B cell (primary cell): Measurements from ENCODE around the gene ADAM17. TPM values are rescaled to one million over a fixed set of nuclear protein-coding genes. Genes with fewer than 3 reads are reported as not detected.

ENCODE experiments used
- ATAC-seq: fragments of 200-7000 bp; cut with Tn5 transposase; one replicate; pipeline ENCODE4 v1.10.0; 2021; ENCODE audit warnings: low read depth, mild to moderate bottlenecking, moderate number of reproducible peaks, moderate library complexity
- CTCF ChIA-PET: fragments of 350-600 bp; sonication (Branson Sonifier 250); formaldehyde crosslinking; loops from one replicate; lab custom pipeline; 2021; ENCODE audit warnings: antibody characterized with exemption, inconsistent platforms; lab: Charles Lee
- POLR2A ChIA-PET: fragments of 350-600 bp; sonication (Branson Sonifier 250); formaldehyde crosslinking; loops from one replicate; lab custom pipeline; 2021; ENCODE audit warnings: antibody characterized with exemption; lab: Charles Lee
- DNase-seq: peaks from one replicate; pipeline ENCODE4 v3.0.0; 2013
- H2AFZ ChIP-seq: 2 replicates; pipeline ENCODE4 v1.6.1; 2012; ENCODE audit warnings: mild to moderate bottlenecking, low read depth, low read length; ENCODE audit not compliant: insufficient read depth, poor library complexity, severe bottlenecking
- H3K27ac ChIP-seq, 2 donors: 1 replicate in 1 of 2; 2 replicates in 1 of 2; pipeline ENCODE4 v1.5.1; 2012 to 2013; ENCODE audit warnings: low read length in 2 of 2, mild to moderate bottlenecking in 2 of 2, moderate library complexity in 1 of 2
- H3K27me3 ChIP-seq, 4 experiments: fragments of 200-600 bp in 1 of 4; sonication (generic) in 1 of 4; replicated peaks in 1 of 4; 1 replicate in 2 of 4; 2 replicates in 2 of 4; pipeline versions ENCODE4 v1.6.1 to v1.7.0; 2013 to 2016; ENCODE audit warnings: low read length in 3 of 4, mild to moderate bottlenecking in 2 of 4, mixed read lengths in 1 of 4, moderate library complexity in 1 of 4; ENCODE audit not compliant: insufficient read depth in 4 of 4, control insufficient read depth in 3 of 4; ENCODE audit errors: control extremely low read depth in 1 of 4
- H3K36me3 ChIP-seq, 2 experiments: replicated peaks in 1 of 2; 1 replicate in 1 of 2; 2 replicates in 1 of 2; pipeline versions ENCODE4 v1.6.1 to v1.7.1; 2013; ENCODE audit warnings: low read length in 1 of 2; ENCODE audit not compliant: insufficient read depth in 2 of 2, control insufficient read depth in 1 of 2; ENCODE audit errors: control extremely low read depth in 1 of 2, extremely low read depth in 1 of 2
- H3K4me1 ChIP-seq, 2 donors: fragments of 200-600 bp in 1 of 2; sonication (generic) in 1 of 2; 1 replicate in 1 of 2; 2 replicates in 1 of 2; pipeline versions ENCODE4 v1.5.1 to v1.6.1; 2013 to 2017; ENCODE audit warnings: low read length in 2 of 2; ENCODE audit not compliant: control insufficient read depth in 2 of 2, insufficient read depth in 2 of 2
- H3K4me2 ChIP-seq: replicated peaks from 2 replicates; pipeline ENCODE3; 2012; ENCODE audit warnings: mild to moderate bottlenecking, low read depth, low read length; ENCODE audit not compliant: poor library complexity, severe bottlenecking
- H3K4me3 ChIP-seq, 5 experiments: fragments of 200-600 bp in 1 of 5; sonication (generic) in 1 of 5; 1 replicate in 3 of 5; 2 replicates in 2 of 5; pipeline versions ENCODE4 v1.5.1 to v1.7.0; 2011 to 2016; ENCODE audit warnings: low read length in 4 of 5, mild to moderate bottlenecking in 4 of 5, low read depth in 2 of 5, control low read depth in 1 of 5, moderate library complexity in 1 of 5; ENCODE audit not compliant: insufficient read depth in 1 of 5; ENCODE audit errors: control extremely low read depth in 1 of 5, extremely low read depth in 1 of 5
- H3K79me2 ChIP-seq: fragments of 200-600 bp; sonication (generic); one replicate; pipeline ENCODE4 v1.6.0; 2016; ENCODE audit warnings: low read length; ENCODE audit not compliant: control insufficient read depth, insufficient read depth
- H3K9ac ChIP-seq: fragments of 200-600 bp; sonication (generic); 2 replicates; pipeline ENCODE4 v1.6.1; 2017; ENCODE audit warnings: mild to moderate bottlenecking, low read length, moderate library complexity
- H3K9me3 ChIP-seq, 3 donors: one replicate each; pipeline versions ENCODE4 v1.6.1 to v1.7.1; 2013; ENCODE audit warnings: low read length in 2 of 3; ENCODE audit not compliant: control insufficient read depth in 2 of 3, insufficient read depth in 1 of 3; ENCODE audit errors: control extremely low read depth in 1 of 3
- H4K20me1 ChIP-seq: 2 replicates; pipeline ENCODE4 v1.6.0; 2012; ENCODE audit warnings: mild to moderate bottlenecking, low read length; ENCODE audit not compliant: insufficient read depth, control insufficient read depth, poor library complexity, severe bottlenecking
- H3K27ac Mint-ChIP-seq: one replicate; pipeline ENCODE4 v1.8.0; 2021; ENCODE audit warnings: mixed read lengths
- H3K27me3 Mint-ChIP-seq: one replicate; pipeline ENCODE4 v1.8.0; 2021; ENCODE audit warnings: mixed read lengths
- H3K4me1 Mint-ChIP-seq: one replicate; pipeline ENCODE4 v1.8.0; 2021; ENCODE audit warnings: mixed read lengths
- H3K4me3 Mint-ChIP-seq: one replicate; pipeline ENCODE4 v1.8.0; 2021; ENCODE audit warnings: mixed read lengths
- H3K9me3 Mint-ChIP-seq: one replicate; pipeline ENCODE4 v1.8.0; 2022; ENCODE audit warnings: mixed read lengths; ENCODE audit not compliant: insufficient read depth
- EZH2 ChIP-seq: IDR thresholded peaks from 2 replicates; pipeline ENCODE4 v1.6.1; 2012; ENCODE audit warnings: borderline replicate concordance, low read depth, mild to moderate bottlenecking, moderate library complexity, low read length; ENCODE audit not compliant: insufficient read depth, poor library complexity, severe bottlenecking
- WGBS: methylation state at CpG from one replicate; pipeline ENCODE4 v1.1.5; 2013; ENCODE audit warnings: missing lambda C conversion rate; ENCODE audit not compliant: insufficient coverage; 5-methylcytosine and 5-hydroxymethylcytosine counted together
- intact Hi-C: fragments of 100-400 bp; cut with micrococcal nuclease; formaldehyde crosslinking; loops from one replicate; pipeline ENCODE4 v1.10.0; 2022
- polyA plus RNA-seq: library from polyadenylated mRNA; depleted of rRNA; stranded (reverse); fragments of >200 nt; gene quantifications from 2 replicates; pipeline ENCODE4 v1.2.3, GENCODE V29; 2012
- total RNA-seq, 2 donors: library from RNA; stranded (reverse); fragments of 120-200 nt in 1 of 2; gene quantifications; 1 replicate in 1 of 2; 2 replicates in 1 of 2; pipeline versions ENCODE4 v1.2.3 to v1.2.4, GENCODE V29; 2013 to 2022
- TF ChIP-seq, protein P1 (sequence below): fragments of 200-600 bp; IDR thresholded peaks from one replicate; pipeline ENCODE4 v1.8.0; 2022; ENCODE audit warnings: antibody characterized with exemption, mild to moderate bottlenecking

ADAM17 gene
- total and polyA plus RNA-seq, 2 donors (not counting 1 experiment from before 2014, with no cell fraction given): 13.9 to 57.8 TPM

DNA sequence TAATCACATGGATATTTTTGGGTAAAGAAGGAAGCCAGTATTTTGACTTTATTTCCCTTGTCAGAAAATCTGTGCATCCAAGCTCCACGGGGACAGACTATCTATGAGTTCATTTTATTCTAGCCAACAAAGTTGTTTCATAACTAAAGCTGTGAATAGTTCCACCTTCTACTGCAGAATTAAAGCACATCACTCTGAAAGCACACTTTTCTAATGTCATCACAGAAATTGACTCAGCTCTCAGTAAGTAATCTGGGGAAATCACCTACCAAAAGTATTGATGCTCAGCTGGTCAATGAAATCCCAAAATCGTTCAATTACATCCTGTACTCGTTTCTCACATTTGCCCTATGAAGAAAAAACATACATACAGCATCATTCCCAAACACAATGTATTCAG is 62.2 kb downstream of the ADAM17 start:
- intact Hi-C loops: no loop called here
- Histone ChIP-seq H3K4me2 (no peak overlapping the region), H3K79me2 (no peaks in the 10 kb centered on the region), H3K9ac (no peak overlapping the region), H2AFZ (no peak overlapping the region), H3K4me1 (no peaks in the 10 kb centered on the region), H3K4me3 (no peak overlapping the region), H3K27ac (no peak overlapping the region), H3K36me3 (peaks cover 10 to 91% of the 10 kb centered on the region in 2 experiments), H3K9me3 (no peaks in the 10 kb centered on the region), H4K20me1 (peaks cover 5% of the 10 kb centered on the region), H3K27me3 (no peaks in the 10 kb centered on the region)
- CTCF ChIA-PET: no interaction called here
- no peak overlapping the region for H3K27ac Mint-ChIP-seq
- DNase-seq: no peak
- TF ChIP-seq EZH2: no peak
- TF ChIP-seq, protein P1, sequence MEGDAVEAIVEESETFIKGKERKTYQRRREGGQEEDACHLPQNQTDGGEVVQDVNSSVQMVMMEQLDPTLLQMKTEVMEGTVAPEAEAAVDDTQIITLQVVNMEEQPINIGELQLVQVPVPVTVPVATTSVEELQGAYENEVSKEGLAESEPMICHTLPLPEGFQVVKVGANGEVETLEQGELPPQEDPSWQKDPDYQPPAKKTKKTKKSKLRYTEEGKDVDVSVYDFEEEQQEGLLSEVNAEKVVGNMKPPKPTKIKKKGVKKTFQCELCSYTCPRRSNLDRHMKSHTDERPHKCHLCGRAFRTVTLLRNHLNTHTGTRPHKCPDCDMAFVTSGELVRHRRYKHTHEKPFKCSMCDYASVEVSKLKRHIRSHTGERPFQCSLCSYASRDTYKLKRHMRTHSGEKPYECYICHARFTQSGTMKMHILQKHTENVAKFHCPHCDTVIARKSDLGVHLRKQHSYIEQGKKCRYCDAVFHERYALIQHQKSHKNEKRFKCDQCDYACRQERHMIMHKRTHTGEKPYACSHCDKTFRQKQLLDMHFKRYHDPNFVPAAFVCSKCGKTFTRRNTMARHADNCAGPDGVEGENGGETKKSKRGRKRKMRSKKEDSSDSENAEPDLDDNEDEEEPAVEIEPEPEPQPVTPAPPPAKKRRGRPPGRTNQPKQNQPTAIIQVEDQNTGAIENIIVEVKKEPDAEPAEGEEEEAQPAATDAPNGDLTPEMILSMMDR: no peak
- no peaks in the 10 kb centered on the region for H3K9me3 Mint-ChIP-seq
- no peaks in the 10 kb centered on the region for H3K4me1 Mint-ChIP-seq
- H3K27me3 Mint-ChIP-seq: no peaks in the 10 kb centered on the region
- ATAC-seq: no peak
- 50% methylated on average over 1 of the region's 3 CpGs for WGBS
- no peak overlapping the region for H3K4me3 Mint-ChIP-seq
- POLR2A ChIA-PET: no interaction called here

- Histone ChIP-seq H4K20me1 (peaks cover 2% of the 10 kb centered on the region), H3K27me3 (no peaks in the 10 kb centered on the region), H3K4me3 (no peak overlapping the region), H2AFZ (no peak overlapping the region), H3K79me2 (no peaks in the 10 kb centered on the region), H3K9ac (no peak overlapping the region), H3K9me3 (no peaks in the 10 kb centered on the region), H3K4me2 (no peak overlapping the region), H3K4me1 (no peaks in the 10 kb centered on the region), H3K27ac (no peak overlapping the region), H3K36me3 (peaks cover 6 to 91% of the 10 kb centered on the region in 2 experiments)
- no peak for TF ChIP-seq EZH2
- TF ChIP-seq, protein P1: no peak
- Mint-ChIP-seq H3K4me3 (no peak overlapping the region), H3K27me3 (no peaks in the 10 kb centered on the region), H3K4me1 (no peaks in the 10 kb centered on the region), H3K9me3 (no peaks in the 10 kb centered on the region), H3K27ac (no peak overlapping the region)
- no peak for ATAC-seq
- CTCF ChIA-PET: no interaction called here
- POLR2A ChIA-PET: no interaction called here
- DNase-seq: no peak
- WGBS: 100% methylated on average over 1 of the region's 2 CpGs
- intact Hi-C loops: no loop called here
Observed at GRCh38 chr2:9492927-9493326, 62.7 kb downstream of the ADAM17 start.
